Stimulated activated CD4-positive, alpha-beta T cell treated with anti-CD3 and anti-CD28 coated beads, Interleukin-2, amount 100 ng/mL, for 48 hours (primary cell): ENCODE results near the gene SERHL2.
"Not testable (repeated sequence)": the region's sequence is repeated elsewhere in the genome, so short reads cannot be mapped to it uniquely, and the experiment has no call there.

ENCODE experiments used
- DNase-seq, 2 donors: peaks; one replicate each; pipeline ENCODE4 v3.0.0-alpha.2; 2020

The SERHL2 gene

GRCh38 chr22:42575996-42576574 is 22.3 kb downstream of the SERHL2 start:
- not testable (repeated sequence) for DNase-seq

GRCh38 chr22:42577141-42577540 is 23.4 kb downstream of the SERHL2 start:
- DNase-seq: not testable (repeated sequence)

GRCh38 chr22:42577623-42578240 is 24.0 kb downstream of the SERHL2 start:
- DNase-seq: no peak

- not testable (repeated sequence) for DNase-seq
These were observed 26.3 kb downstream of the SERHL2 start for GRCh38 chr22:42580040-42580439.

- DNase-seq: not testable (repeated sequence)
These were observed 27.5 kb downstream of the SERHL2 start for GRCh38 chr22:42581194-42581761.

- peak; percentile 85 to 86 for DNase-seq
These were observed 28.3 kb downstream of the SERHL2 start for GRCh38 chr22:42581762-42582716.

GRCh38 chr22:42582987-42583386 is 29.2 kb downstream of the SERHL2 start:
- no peak for DNase-seq

- DNase-seq: no peak
These were observed 30.7 kb downstream of the SERHL2 start for GRCh38 chr22:42584364-42584940.

GRCh38 chr22:42585096-42585495 is 31.3 kb downstream of the SERHL2 start:
- no peak for DNase-seq

GRCh38 chr22:42586381-42586780 is 32.6 kb downstream of the SERHL2 start:
- no peak for DNase-seq

GRCh38 chr22:42587588-42588175 is 33.9 kb downstream of the SERHL2 start:
- no peak for DNase-seq

GRCh38 chr22:42591987-42592386 is 38.2 kb downstream of the SERHL2 start:
- no peak for DNase-seq

- no peak for DNase-seq
These were observed 41.7 kb downstream of the SERHL2 start for GRCh38 chr22:42595434-42595833.

- DNase-seq: no peak
These were observed 42.6 kb downstream of the SERHL2 start for GRCh38 chr22:42596336-42596735.

- no peak for DNase-seq
These were observed 43.2 kb downstream of the SERHL2 start for GRCh38 chr22:42596863-42597530.

- DNase-seq: no peak
These were observed 48.2 kb downstream of the SERHL2 start for GRCh38 chr22:42601879-42602465.

GRCh38 chr22:42602470-42602869 is 48.7 kb downstream of the SERHL2 start:
- no peak for DNase-seq

GRCh38 chr22:42603427-42603826 is 49.7 kb downstream of the SERHL2 start:
- no peak for DNase-seq

- no peak for DNase-seq
These were observed 50.6 kb downstream of the SERHL2 start for GRCh38 chr22:42604403-42604802.

GRCh38 chr22:42607641-42608040 is 53.9 kb downstream of the SERHL2 start:
- not testable (repeated sequence) for DNase-seq

GRCh38 chr22:42608136-42608822 is 54.5 kb downstream of the SERHL2 start:
- DNase-seq: no peak
